Neutrophil (primary cell): ENCODE data around the gene RABGAP1L.

Experiments
- H3K27ac ChIP-seq: fragments of 200-600 bp; sonication (generic); 2 replicates; pipeline ENCODE4 v1.5.1; 2016; ENCODE audit warnings: mild to moderate bottlenecking, moderate library complexity
- H3K27me3 ChIP-seq: fragments of 200-600 bp; sonication (generic); 2 replicates; pipeline ENCODE4 v1.6.0; 2016; ENCODE audit warnings: mild to moderate bottlenecking
- H3K36me3 ChIP-seq: fragments of 200-600 bp; sonication (generic); 2 replicates; pipeline ENCODE4 v1.5.1; 2017
- H3K4me1 ChIP-seq, 2 experiments: fragments of 200-600 bp in 1 of 2; sonication (generic) in 1 of 2; 1 replicate in 1 of 2; 2 replicates in 1 of 2; pipeline versions ENCODE4 v1.5.1 to v1.6.1; 2013 to 2016; ENCODE audit warnings: low read depth in 1 of 2, low read length in 1 of 2, mild to moderate bottlenecking in 1 of 2, moderate library complexity in 1 of 2; ENCODE audit not compliant: control insufficient read depth in 1 of 2, insufficient read depth in 1 of 2
- H3K4me3 ChIP-seq, 2 experiments: fragments of 200-600 bp in 1 of 2; sonication (generic) in 1 of 2; 1 replicate in 1 of 2; 2 replicates in 1 of 2; pipeline ENCODE4 v1.5.1; 2013 to 2016; ENCODE audit warnings: low read depth in 1 of 2, low read length in 1 of 2, mild to moderate bottlenecking in 1 of 2, moderate library complexity in 1 of 2
- H3K9me3 ChIP-seq: fragments of 200-600 bp; sonication (generic); 2 replicates; pipeline ENCODE4 v1.5.1; 2016
- CTCF ChIP-seq: fragments of 200-600 bp; sonication (generic); IDR thresholded peaks from 2 replicates; pipeline ENCODE4 v1.5.1; 2016; ENCODE audit warnings: antibody characterized with exemption

RABGAP1L gene

DNA sequence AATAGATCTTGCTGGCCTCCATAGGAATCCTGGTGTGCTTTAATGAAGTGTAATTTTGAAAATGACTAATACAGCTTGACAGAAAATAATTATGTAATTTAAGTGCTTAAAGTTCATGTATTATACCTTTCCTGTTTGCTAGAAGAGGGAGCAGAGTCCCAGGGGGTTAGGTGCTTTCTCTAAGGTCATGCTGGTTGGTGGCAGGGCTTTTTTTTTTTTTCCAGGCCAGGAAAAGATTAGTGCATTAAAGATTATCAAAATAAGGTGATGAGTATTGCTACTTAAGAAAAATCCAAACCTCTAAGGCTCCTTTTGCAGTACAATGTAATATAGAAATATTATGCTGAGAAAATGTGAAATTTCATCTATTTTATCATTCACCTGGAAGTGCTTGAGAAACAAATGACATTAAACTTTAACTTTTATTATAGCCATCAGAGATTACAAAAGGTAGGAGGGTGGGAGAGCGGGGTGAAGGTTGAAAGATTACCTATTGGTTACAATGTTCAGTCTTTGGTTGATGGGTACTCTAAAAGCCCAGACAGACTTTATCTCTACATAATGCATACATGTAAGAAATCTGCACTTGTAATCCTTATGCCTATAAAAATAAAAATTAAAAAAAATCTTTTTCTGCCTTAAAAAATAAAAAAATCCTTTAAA lies 110.8 kb downstream of the RABGAP1L start:
- Histone ChIP-seq H3K9me3 (no peaks in the 10 kb centered on the region), H3K36me3 (no peaks in the 10 kb centered on the region), H3K27me3 (no peaks in the 10 kb centered on the region), H3K27ac (no peak overlapping the region), H3K4me1 (no peaks in the 10 kb centered on the region), H3K4me3 (no peak overlapping the region)
- no peak for TF ChIP-seq CTCF

DNA sequence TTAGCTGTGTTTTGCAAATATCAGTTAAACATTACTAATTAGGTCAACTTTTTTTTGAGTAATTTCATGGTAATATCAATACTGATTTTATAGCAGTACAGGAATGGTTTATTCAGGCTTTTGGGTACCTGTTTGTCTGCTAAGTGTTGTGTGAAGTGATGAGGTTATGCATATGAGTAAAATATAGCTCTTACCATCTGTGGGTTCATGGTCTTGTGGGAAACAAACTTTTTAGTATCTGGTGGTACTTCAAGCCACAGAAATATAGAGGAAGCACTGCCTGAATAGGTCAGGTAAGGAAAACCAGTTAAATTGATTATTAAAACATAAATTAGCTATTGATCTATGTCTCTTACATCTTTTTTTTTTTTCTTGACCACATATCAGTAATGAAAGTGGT lies 113.9 kb downstream of the RABGAP1L start:
- TF ChIP-seq CTCF, result no peak
- H3K36me3 ChIP-seq, result no peaks in the 10 kb centered on the region

GRCh38 chr1:174273776-174274175 lies 114.5 kb downstream of the RABGAP1L start:
- Histone ChIP-seq H3K4me3 (no peak overlapping the region), H3K27ac (no peak overlapping the region), H3K9me3 (no peaks in the 10 kb centered on the region), H3K27me3 (no peaks in the 10 kb centered on the region), H3K4me1 (no peaks in the 10 kb centered on the region), H3K36me3 (no peaks in the 10 kb centered on the region)
- no peak for TF ChIP-seq CTCF

More for the DNA sequence above, 113.9 kb downstream of the RABGAP1L start:
- H3K27ac ChIP-seq, result no peak overlapping the region
- no peaks in the 10 kb centered on the region for H3K4me1 ChIP-seq
- H3K9me3 ChIP-seq, result no peaks in the 10 kb centered on the region
- H3K27me3 ChIP-seq, result no peaks in the 10 kb centered on the region
- no peak overlapping the region for H3K4me3 ChIP-seq

DNA sequence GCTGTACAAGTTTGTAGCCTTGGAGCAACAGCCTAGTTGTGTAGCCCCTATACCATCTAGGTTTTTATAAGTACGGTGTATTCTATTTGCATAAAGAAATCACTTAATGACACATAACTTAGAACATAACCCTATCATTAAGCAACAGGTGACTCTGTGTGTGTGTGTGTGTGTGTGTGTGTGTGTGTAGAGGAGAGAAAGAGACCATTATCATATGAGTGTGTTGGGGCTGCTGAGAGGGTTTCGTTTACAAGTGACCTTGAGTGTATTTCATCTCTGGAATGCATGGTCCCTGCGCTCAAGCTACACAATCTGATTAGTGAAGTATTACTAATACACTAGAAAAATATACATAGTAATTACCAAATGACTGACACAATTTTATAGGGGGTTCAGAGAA lies 115.1 kb downstream of the RABGAP1L start:
- Histone ChIP-seq H3K27ac (no peak overlapping the region), H3K27me3 (no peaks in the 10 kb centered on the region), H3K4me1 (no peaks in the 10 kb centered on the region), H3K9me3 (no peaks in the 10 kb centered on the region), H3K36me3 (no peaks in the 10 kb centered on the region), H3K4me3 (no peak overlapping the region)
- TF ChIP-seq CTCF, result no peak

DNA sequence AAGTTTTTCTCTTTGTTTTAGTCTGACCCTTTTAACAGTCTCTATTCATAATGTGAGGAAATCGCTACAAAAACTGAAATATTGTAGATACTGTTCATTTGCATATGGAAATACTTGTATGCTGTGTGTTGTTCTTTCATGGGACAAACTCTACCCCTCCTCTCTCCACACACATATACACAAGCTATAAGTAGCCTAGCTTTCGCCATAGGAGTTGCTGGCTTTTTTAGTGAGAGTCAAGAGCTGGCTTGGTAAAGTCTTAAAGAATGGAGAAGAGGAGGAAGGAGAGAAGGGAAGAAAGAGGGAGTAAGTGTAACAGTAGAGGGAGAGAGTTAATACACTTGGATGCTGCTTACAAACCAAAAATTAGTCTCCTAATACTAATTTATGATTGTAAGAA lies 115.6 kb downstream of the RABGAP1L start:
- Histone ChIP-seq H3K27me3 (no peaks in the 10 kb centered on the region), H3K4me1 (no peaks in the 10 kb centered on the region), H3K36me3 (no peaks in the 10 kb centered on the region), H3K27ac (no peak overlapping the region), H3K4me3 (no peak overlapping the region), H3K9me3 (no peaks in the 10 kb centered on the region)
- no peak for TF ChIP-seq CTCF
